PFSK-1 (cell line): ENCODE results near the gene PCBD1.

Source experiments
- POLR2AphosphoS5 ChIP-seq: IDR thresholded peaks from 2 replicates; pipeline ENCODE4 v1.6.1; 2012; ENCODE audit warnings: low read depth, mild to moderate bottlenecking, control low read depth, low read length, moderate library complexity
- SIN3A ChIP-seq: IDR thresholded peaks from 2 replicates; pipeline ENCODE4 v1.6.1; 2012; ENCODE audit warnings: mild to moderate bottlenecking, low read length, moderate library complexity, borderline replicate concordance; ENCODE audit not compliant: insufficient read depth
- TAF1 ChIP-seq: IDR thresholded peaks from 2 replicates; pipeline ENCODE4 v1.6.1; 2012; ENCODE audit warnings: low read length, control low read depth, borderline replicate concordance; ENCODE audit not compliant: insufficient read depth

GRCh38 chr10:70833601-70834000 lies 54.8 kb downstream of the PCBD1 start:
- TF ChIP-seq TAF1, result no peak
- TF ChIP-seq POLR2AphosphoS5, result no peak
- no peak for TF ChIP-seq SIN3A
